CD14-positive monocyte (primary cell): Measurements from ENCODE around the gene HTD2. TPM values are rescaled to one million over a fixed set of nuclear protein-coding genes. Genes with fewer than 3 reads are reported as not detected.
"Not testable (repeated sequence)": the region's sequence is repeated elsewhere in the genome, so short reads cannot be mapped to it uniquely, and the experiment has no call there.

ENCODE experiments used
- DNase-seq, 3 donors: peaks; one replicate each; pipeline ENCODE4 v3.0.0-alpha.2; 2011 to 2022
- H2AFZ ChIP-seq: 2 replicates; pipeline ENCODE4 v1.6.0; 2012; ENCODE audit warnings: mild to moderate bottlenecking, low read depth, low read length, inconsistent platforms; ENCODE audit not compliant: insufficient read depth, poor library complexity, severe bottlenecking
- H3K27ac ChIP-seq, 2 donors: 1 replicate in 1 of 2; 2 replicates in 1 of 2; pipeline ENCODE4 v1.5.1; 2012 to 2013; ENCODE audit warnings: low read length in 2 of 2, control low read depth in 1 of 2, inconsistent platforms in 1 of 2, low read depth in 1 of 2, mild to moderate bottlenecking in 1 of 2
- H3K27me3 ChIP-seq, 2 donors: one replicate each; pipeline versions ENCODE4 v1.6.0 to v1.6.1; 2011 to 2013; ENCODE audit warnings: low read length in 2 of 2; ENCODE audit not compliant: control insufficient read depth in 2 of 2, insufficient read depth in 2 of 2
- H3K36me3 ChIP-seq, 2 donors: replicated peaks in 1 of 2; 1 replicate in 1 of 2; 2 replicates in 1 of 2; pipeline versions ENCODE4 v1.5.1 to v1.6.1; 2012 to 2013; ENCODE audit warnings: low read length in 2 of 2, control low read depth in 1 of 2, inconsistent platforms in 1 of 2, mild to moderate bottlenecking in 1 of 2; ENCODE audit not compliant: insufficient read depth in 2 of 2, control insufficient read depth in 1 of 2
- H3K4me1 ChIP-seq, 2 donors: 1 replicate in 1 of 2; 2 replicates in 1 of 2; pipeline versions ENCODE4 v1.5.1 to v1.6.1; 2012 to 2013; ENCODE audit warnings: low read length in 2 of 2, control low read depth in 1 of 2, inconsistent platforms in 1 of 2, mild to moderate bottlenecking in 1 of 2, moderate library complexity in 1 of 2; ENCODE audit not compliant: insufficient read depth in 2 of 2, control insufficient read depth in 1 of 2
- H3K4me2 ChIP-seq: replicated peaks from 2 replicates; pipeline ENCODE3; 2012; ENCODE audit warnings: low read length, moderate library complexity, mild to moderate bottlenecking; ENCODE audit not compliant: poor library complexity, severe bottlenecking; ENCODE audit errors: extremely low read depth
- H3K4me3 ChIP-seq, 3 experiments: fragments of 200-600 bp in 1 of 3; sonication (generic) in 1 of 3; replicated peaks in 1 of 3; 1 replicate in 2 of 3; 2 replicates in 1 of 3; pipeline ENCODE4 v1.5.1; 2011 to 2013; ENCODE audit warnings: low read length in 3 of 3, mild to moderate bottlenecking in 3 of 3, control low read depth in 2 of 3, low read depth in 2 of 3, inconsistent platforms in 1 of 3, moderate library complexity in 1 of 3
- H3K79me2 ChIP-seq: 2 replicates; pipeline ENCODE4 v1.6.0; 2012; ENCODE audit warnings: mild to moderate bottlenecking, control low read depth, inconsistent platforms, low read length, moderate library complexity; ENCODE audit not compliant: insufficient read depth
- H3K9ac ChIP-seq: 2 replicates; pipeline ENCODE4 v1.6.0; 2017; ENCODE audit warnings: low read length, mild to moderate bottlenecking; ENCODE audit not compliant: insufficient read depth, poor library complexity, severe bottlenecking
- H3K9me3 ChIP-seq, 2 donors: replicated peaks in 1 of 2; 1 replicate in 1 of 2; 2 replicates in 1 of 2; pipeline versions ENCODE4 v1.5.1 to v1.6.1; 2012 to 2013; ENCODE audit warnings: low read length in 2 of 2, control low read depth in 1 of 2; ENCODE audit not compliant: control insufficient read depth in 1 of 2, insufficient read depth in 1 of 2
- H4K20me1 ChIP-seq: 2 replicates; pipeline ENCODE4 v1.6.0; 2012; ENCODE audit warnings: mild to moderate bottlenecking, low read length, control low read depth, moderate library complexity; ENCODE audit not compliant: insufficient read depth
- H3K27ac Mint-ChIP-seq, 7 donors: one replicate each; pipeline ENCODE4 v1.8.0; 2020; ENCODE audit warnings: mild to moderate bottlenecking in 7 of 7, mixed read lengths in 7 of 7, moderate library complexity in 6 of 7, inconsistent platforms in 2 of 7
- H3K27me3 Mint-ChIP-seq, 3 donors: one replicate each; pipeline ENCODE4 v1.8.0; 2021 to 2022; ENCODE audit warnings: low read depth in 3 of 3, mild to moderate bottlenecking in 3 of 3, mixed read lengths in 3 of 3, moderate library complexity in 3 of 3, inconsistent platforms in 1 of 3
- H3K36me3 Mint-ChIP-seq, 2 donors: one replicate each; pipeline ENCODE4 v1.8.0; 2020; ENCODE audit warnings: mixed read lengths in 2 of 2, inconsistent platforms in 1 of 2, mild to moderate bottlenecking in 1 of 2
- H3K4me1 Mint-ChIP-seq: one replicate; pipeline ENCODE4 v1.8.0; 2020; ENCODE audit warnings: mild to moderate bottlenecking, mixed read lengths
- H3K4me3 Mint-ChIP-seq, 2 donors: one replicate each; pipeline ENCODE4 v1.8.0; 2020; ENCODE audit warnings: mild to moderate bottlenecking in 2 of 2, mixed read lengths in 2 of 2, moderate library complexity in 1 of 2
- H3K9me3 Mint-ChIP-seq, 7 donors: one replicate each; pipeline ENCODE4 v1.8.0; 2020 to 2022; ENCODE audit warnings: mixed read lengths in 7 of 7, mild to moderate bottlenecking in 6 of 7, moderate library complexity in 6 of 7, inconsistent platforms in 2 of 7
- CTCF ChIP-seq: fragments of 200-600 bp; IDR thresholded peaks from one replicate; pipeline ENCODE4 v1.8.0; 2022; ENCODE audit warnings: antibody characterized with exemption, mild to moderate bottlenecking
- WGBS: methylation state at CpG from one replicate; pipeline ENCODE4 v1.1.5; 2013; ENCODE audit warnings: missing lambda C conversion rate; ENCODE audit not compliant: insufficient coverage; 5-methylcytosine and 5-hydroxymethylcytosine counted together
- intact Hi-C, 2 donors: fragments of 100-400 bp; cut with micrococcal nuclease; formaldehyde crosslinking; loops; one replicate each; pipeline versions ENCODE4 v1.15.0 to v1.15.1; 2023
- polyA plus RNA-seq, 3 donors: library from polyadenylated mRNA; depleted of rRNA in 1 of 3; unstranded in 2 of 3; stranded (reverse) in 1 of 3; fragments of 300-500 nt in 2 of 3; fragments of >200 nt in 1 of 3; fragmentation: Illumina TruSeq in 2 of 3; gene quantifications; 1 replicate in 2 of 3; 2 replicates in 1 of 3; pipeline ENCODE4 v1.2.3, GENCODE V29; 2012 to 2021

The HTD2 gene
- polyA plus RNA-seq, 3 donors = 4.5 to 17.3 (median 10.5) TPM

- no peak for DNase-seq
- Mint-ChIP-seq H3K4me1 (no peaks in the 10 kb centered on the region), H3K36me3 (peaks cover 36 to 45% of the 10 kb centered on the region in 2 donors), H3K4me3 (no peak overlapping the region), H3K27me3 (peaks cover 0 to under 1% (median 0%) of the 10 kb centered on the region in 3 donors), H3K9me3 (no peaks in the 10 kb centered on the region), H3K27ac (no peak overlapping the region)
- H3K4me2 ChIP-seq = no peak overlapping the region
- no peaks in the 10 kb centered on the region for H4K20me1 ChIP-seq
- no peaks in the 10 kb centered on the region for H3K4me1 ChIP-seq
- no peak overlapping the region for H3K4me3 ChIP-seq
- intact Hi-C loops = no loop called here
- H3K9me3 ChIP-seq = no peaks in the 10 kb centered on the region
- peaks cover 36 to 41% of the 10 kb centered on the region in 2 donors for H3K36me3 ChIP-seq
- WGBS = 92% methylated on average over 2 of the region's 4 CpGs
- no peak for TF ChIP-seq CTCF
- no peaks in the 10 kb centered on the region for H3K79me2 ChIP-seq
- no peak overlapping the region for H3K9ac ChIP-seq
- H3K27ac ChIP-seq = no peak overlapping the region
- H2AFZ ChIP-seq = no peak overlapping the region
- H3K27me3 ChIP-seq = no peaks in the 10 kb centered on the region
Observed at GRCh38 chr3:58288011-58288728, 18.1 kb upstream of the HTD2 start.

DNA sequence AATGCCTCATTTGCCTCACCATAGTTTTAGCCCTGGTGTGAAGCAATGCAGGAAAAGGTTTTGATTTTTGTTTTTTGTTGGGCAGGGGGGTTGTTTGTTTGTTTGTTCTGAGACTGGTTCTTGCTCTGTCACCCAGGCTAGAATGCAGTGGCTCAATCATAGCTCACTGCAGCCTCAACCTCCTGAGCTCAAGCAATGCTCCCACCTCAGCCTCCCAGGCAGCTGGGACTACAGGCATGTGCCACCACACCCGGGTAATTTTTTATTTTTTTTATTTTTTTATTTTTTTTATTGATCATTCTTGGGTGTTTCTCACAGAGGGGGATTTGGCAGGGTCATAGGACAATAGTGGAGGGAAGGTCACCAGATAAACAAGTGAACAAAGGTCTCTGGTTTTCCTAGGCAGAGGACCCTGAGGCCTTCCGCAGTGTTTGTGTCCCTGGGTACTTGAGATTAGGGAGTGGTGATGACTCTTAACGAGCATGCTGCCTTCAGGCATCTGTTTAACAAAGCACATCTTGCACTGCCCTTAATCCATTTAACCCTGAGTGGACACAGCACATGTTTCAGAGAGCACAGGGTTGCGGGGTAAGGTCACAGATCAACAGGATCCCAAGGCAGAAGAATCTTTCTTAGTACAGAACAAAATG lies 17.2 kb upstream of the HTD2 start:
- H4K20me1 ChIP-seq, H3K27ac ChIP-seq, H3K79me2 ChIP-seq, H3K27me3 ChIP-seq, H3K4me1 Mint-ChIP-seq, H2AFZ ChIP-seq, H3K4me2 ChIP-seq, H3K27me3 Mint-ChIP-seq, intact Hi-C loops, H3K4me3 ChIP-seq, H3K9me3 Mint-ChIP-seq, DNase-seq, H3K9me3 ChIP-seq, H3K9ac ChIP-seq, H3K4me1 ChIP-seq, H3K4me3 Mint-ChIP-seq: not testable (repeated sequence)
- Mint-ChIP-seq H3K27ac (peak overlapping the region in 1 of 7 donors; percentile 71), H3K36me3 (peaks cover 37 to 40% of the 10 kb centered on the region in 2 donors)
- peaks cover 33 to 39% of the 10 kb centered on the region in 2 donors for H3K36me3 ChIP-seq
- WGBS = no CpG with 5 or more reads among the region's 4 CpGs

- H3K9me3 Mint-ChIP-seq, H3K4me1 Mint-ChIP-seq, DNase-seq, H3K4me3 Mint-ChIP-seq, H3K27me3 ChIP-seq, H3K27ac ChIP-seq, H3K9ac ChIP-seq, H4K20me1 ChIP-seq, H3K79me2 ChIP-seq, H2AFZ ChIP-seq, H3K9me3 ChIP-seq, H3K4me3 ChIP-seq, H3K4me2 ChIP-seq, intact Hi-C loops, H3K4me1 ChIP-seq, H3K27ac Mint-ChIP-seq, H3K27me3 Mint-ChIP-seq: not testable (repeated sequence)
- peaks cover 22 to 32% of the 10 kb centered on the region in 2 donors for H3K36me3 ChIP-seq
- peaks cover 30 to 34% of the 10 kb centered on the region in 2 donors for H3K36me3 Mint-ChIP-seq
- no CpG with 5 or more reads among the region's 33 CpGs for WGBS
Observed at GRCh38 chr3:58290446-58290845, 15.9 kb upstream of the HTD2 start.
